IPS DF 19.7 (cell line): ENCODE results near the gene PDXDC1.
"Not testable (repeated sequence)": the region's sequence is repeated elsewhere in the genome, so short reads cannot be mapped to it uniquely, and the experiment has no call there.

Experiments used
- DNase-seq: peaks from one replicate; pipeline ENCODE4 v3.0.0-alpha.2; 2013; ENCODE audit warnings: low read depth, low spot score

PDXDC1 gene

DNA sequence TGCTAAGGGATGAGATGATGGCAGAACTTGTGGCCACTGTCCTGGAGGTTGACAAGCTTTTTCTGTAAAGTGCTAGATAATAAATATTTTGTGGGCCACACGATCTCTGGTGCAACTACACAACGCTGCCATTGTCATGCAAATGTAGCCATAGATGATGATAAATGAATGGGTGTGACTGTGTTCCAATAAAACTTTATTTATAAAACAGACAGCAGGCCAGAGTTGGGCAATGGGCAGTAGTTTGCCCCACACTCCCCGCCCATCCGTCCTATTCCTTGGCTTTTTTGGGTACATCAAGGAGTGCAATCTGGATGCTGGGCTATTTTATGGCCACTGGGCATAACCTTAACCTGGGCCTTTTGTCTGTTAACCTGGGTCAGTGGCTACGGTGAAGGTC lies 184.8 kb downstream of the PDXDC1 start:
- not testable (repeated sequence) for DNase-seq

DNA sequence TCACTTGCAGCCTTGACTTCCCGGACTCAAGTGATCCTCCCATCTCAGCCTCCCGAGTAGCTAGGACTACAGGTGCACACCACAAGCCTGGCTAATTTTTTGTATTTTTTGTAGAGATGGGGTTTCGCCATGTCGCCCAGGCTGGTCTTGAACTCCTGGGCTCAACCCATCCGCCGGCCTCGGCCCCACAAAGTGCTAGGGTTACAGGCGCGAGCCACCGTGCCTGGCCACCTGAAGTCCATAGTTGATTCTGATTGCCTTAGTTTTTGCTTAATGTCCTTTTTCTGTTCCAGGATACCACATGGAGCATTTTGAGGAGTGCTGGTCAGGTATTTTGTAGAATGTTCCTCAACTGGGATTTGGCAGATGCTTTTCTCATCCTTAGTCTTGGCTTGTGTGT lies 185.7 kb downstream of the PDXDC1 start:
- DNase-seq: not testable (repeated sequence)

DNA sequence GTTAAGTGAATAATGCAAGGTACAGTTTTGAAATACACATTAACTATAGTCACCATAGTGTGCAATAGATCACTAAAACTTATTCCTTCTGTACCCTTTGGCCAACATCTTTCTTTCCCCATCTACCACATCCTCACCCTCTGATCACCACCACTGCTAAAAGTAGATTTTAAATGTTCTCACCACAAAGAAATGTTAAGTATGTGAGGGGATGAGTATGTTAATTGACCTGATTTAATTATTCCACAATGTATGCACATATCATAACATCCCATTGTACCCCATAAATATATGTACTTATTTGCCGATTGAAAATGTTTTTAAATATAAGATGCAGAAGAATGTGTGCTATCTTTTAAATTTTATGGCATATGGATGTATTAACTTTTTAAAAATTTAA lies 188.2 kb downstream of the PDXDC1 start:
- DNase-seq: not testable (repeated sequence)

DNA sequence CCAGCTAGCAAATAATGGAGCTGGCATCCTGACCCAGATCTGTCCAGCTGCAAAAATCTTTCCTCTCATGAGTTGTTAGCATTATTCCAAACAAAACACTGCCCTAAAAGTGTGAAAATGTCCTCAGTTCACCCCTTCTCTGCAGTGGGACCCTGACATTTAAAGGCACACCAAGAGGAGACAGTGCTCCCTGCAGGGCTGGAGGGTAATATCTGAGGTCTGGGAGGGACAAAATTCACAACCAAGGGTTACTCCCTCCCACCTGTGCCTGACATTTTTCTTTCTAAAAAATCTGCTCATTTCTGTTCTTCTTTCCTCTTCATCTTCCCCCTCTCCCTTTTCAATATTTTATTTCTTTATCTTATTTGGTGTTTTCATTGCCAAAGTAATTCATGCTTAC lies 191.4 kb downstream of the PDXDC1 start:
- DNase-seq: not testable (repeated sequence)

DNA sequence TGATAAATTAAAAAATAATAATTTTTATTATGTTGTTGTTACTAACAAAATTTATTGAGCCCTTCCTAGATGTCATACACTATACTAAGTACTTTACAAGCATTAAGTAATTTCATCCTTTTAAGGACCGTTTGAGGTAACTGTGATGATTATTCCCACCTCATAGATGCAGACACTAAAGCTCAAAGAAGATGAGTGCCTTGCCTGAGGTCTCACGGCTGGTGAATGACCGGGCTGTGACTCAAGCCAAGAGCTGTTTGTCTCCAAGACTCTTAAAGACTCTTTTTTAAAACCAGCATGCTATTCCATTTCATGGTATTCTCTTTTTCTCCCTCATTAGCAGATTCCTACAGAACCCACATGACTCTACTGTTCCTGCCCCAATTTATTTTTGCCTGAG lies 193.5 kb downstream of the PDXDC1 start:
- not testable (repeated sequence) for DNase-seq

DNA sequence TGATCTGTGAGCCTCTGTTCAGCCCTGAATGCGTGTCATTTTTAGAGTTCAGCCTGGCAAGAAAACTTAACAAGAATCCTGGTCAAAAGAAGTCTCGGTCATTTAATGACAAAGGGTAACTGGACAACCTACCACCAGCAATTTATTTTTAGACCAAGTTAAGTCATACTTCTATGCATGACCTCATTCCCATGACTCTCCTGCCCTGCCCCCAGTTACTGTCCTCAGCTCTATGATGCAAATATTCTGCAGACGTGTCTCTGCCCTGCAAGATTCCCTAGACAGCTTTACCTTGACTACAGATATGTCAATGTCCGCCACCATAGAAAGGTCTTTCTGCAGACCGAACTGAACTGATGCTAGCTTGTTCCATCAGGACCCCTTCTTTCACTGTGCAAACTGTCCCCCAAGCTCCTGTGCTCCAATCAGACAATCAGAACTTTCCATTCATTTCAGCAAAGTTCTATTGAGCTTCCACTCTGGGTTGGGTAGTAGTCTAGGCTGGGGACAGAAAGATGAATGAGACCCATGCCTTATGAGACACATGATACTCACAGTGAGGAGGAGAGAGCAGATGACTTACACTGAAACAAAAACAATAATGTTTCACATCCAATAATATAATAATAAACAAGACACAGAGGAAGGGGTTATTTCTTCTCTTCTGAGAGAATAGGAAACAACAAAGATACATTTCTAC lies 194.3 kb downstream of the PDXDC1 start:
- not testable (repeated sequence) for DNase-seq

DNA sequence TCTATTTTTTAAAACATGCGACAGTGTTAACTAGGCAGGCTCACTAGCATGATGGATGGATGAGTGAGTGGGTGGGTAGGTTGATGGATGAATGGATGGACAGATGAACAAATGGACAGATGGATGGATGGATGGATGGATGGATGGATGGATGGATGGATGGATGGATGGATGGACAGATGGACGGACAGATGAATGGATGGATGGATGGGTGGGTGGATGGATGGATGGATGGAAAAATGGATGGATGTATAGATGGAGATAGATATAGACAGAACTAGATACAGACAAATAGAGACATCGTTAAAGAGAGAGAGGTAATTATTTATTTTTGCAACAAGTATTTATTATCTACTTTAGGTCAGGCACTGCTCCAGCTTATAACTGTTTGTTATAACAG lies 205.1 kb downstream of the PDXDC1 start:
- not testable (repeated sequence) for DNase-seq

DNA sequence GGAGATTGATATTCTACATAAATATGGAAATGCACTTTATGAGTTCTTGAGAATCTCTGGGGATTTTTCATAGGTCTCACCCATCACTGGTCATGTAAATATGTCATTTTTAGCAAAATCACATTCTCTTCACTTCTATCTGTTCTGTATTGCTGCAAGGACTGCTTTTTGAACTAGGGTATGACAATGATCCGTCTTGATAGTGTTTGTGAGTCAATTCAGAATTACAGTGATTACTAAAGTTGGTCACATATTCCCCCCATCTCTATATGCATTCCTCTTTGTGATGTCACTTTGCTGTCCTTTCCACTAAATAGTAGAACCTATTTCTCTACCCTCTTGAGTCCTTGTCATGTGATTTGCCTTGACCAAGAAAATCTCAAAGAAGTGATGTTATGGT lies 206.1 kb downstream of the PDXDC1 start:
- DNase-seq: not testable (repeated sequence)

DNA sequence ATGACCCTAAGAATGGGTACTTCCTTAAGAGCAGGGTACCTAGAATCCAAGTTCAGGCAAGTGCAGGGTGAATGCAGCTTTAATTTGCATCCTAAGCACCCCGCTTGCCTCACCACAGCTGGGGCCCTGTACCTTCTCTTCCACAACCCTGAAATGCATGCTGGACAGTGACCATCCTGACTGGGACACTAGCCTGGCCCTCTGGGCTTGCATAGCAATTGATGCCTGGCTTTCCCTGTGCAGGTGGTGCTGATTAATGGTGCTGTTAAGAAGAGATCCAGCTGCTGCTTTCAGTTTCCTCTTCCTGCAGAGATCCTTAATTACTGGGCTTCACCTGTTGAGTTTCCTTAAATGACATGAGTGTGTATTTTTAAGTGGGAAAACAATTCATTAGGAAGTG lies 209.2 kb downstream of the PDXDC1 start:
- not testable (repeated sequence) for DNase-seq
